ENCODE results near the gene MYO18A. TPM values are rescaled to one million over a fixed set of nuclear protein-coding genes. Genes with fewer than 3 reads are reported as not detected.

MYO18A gene
- total and polyA plus RNA-seq, 2 experiments from 2014 or later, result 33.8 to 35.6 TPM

GRCh38 chr17:29150161-29150560, 30.0 kb downstream of the MYO18A start:
- 100% methylated on average over 2 of the region's 2 CpGs for WGBS (ENCODE audit: low lambda C conversion rate, missing lambda C conversion rate)
- H2AFZ ChIP-seq, result no peak overlapping the region
- H3K27me3 ChIP-seq, result no peaks in the 10 kb centered on the region
- TF ChIP-seq EZH2phosphoT487 (IDR thresholded peaks at IDR 0.05; ENCODE audit: low read depth, severe bottlenecking, unreplicated experiment), result no peak
- no peak for TF ChIP-seq CTCF (IDR thresholded peaks at IDR 0.05; ENCODE audit: poor library complexity)
- no peak for TF ChIP-seq EZH2 (IDR thresholded peaks at IDR 0.05; ENCODE audit: borderline replicate concordance)
- no peak overlapping the region for H3K4me3 ChIP-seq
- no peak for DNase-seq (ENCODE audit: low spot score)
- H3K79me2 ChIP-seq, result peaks cover 77% of the 10 kb centered on the region
- H4K20me1 ChIP-seq (ENCODE audit: insufficient read depth, poor library complexity, severe bottlenecking), result no peaks in the 10 kb centered on the region
- no peak overlapping the region for H3K4me2 ChIP-seq
- no peaks in the 10 kb centered on the region for H3K9me2 ChIP-seq (replicated peaks; ENCODE audit: insufficient read depth)
- H3K4me1 ChIP-seq (ENCODE audit: insufficient read depth), result peaks cover 44% of the 10 kb centered on the region
- no peaks in the 10 kb centered on the region for H3K36me3 ChIP-seq (replicated peaks; ENCODE audit: insufficient read depth, low read depth)
- no peaks in the 10 kb centered on the region for H3K9me3 ChIP-seq (ENCODE audit: low read depth)
- peak overlapping the region; percentile 54 for H3K27ac ChIP-seq

GRCh38 chr17:29149431-29150064, 30.6 kb downstream of the MYO18A start:
- DNase-seq (ENCODE audit: low spot score), result no peak
- H3K9me2 ChIP-seq (replicated peaks; ENCODE audit: insufficient read depth), result no peaks in the 10 kb centered on the region
- H3K79me2 ChIP-seq, result peaks cover 77% of the 10 kb centered on the region
- H3K4me3 ChIP-seq, result no peak overlapping the region
- no peaks in the 10 kb centered on the region for H3K36me3 ChIP-seq (replicated peaks; ENCODE audit: insufficient read depth, low read depth)
- TF ChIP-seq EZH2 (IDR thresholded peaks at IDR 0.05; ENCODE audit: borderline replicate concordance), result no peak
- H3K4me2 ChIP-seq, result peak overlapping the region; percentile 87
- no peaks in the 10 kb centered on the region for H4K20me1 ChIP-seq (ENCODE audit: insufficient read depth, poor library complexity, severe bottlenecking)
- H3K27ac ChIP-seq, result peak overlapping the region; percentile 54
- H3K9me3 ChIP-seq (ENCODE audit: low read depth), result no peaks in the 10 kb centered on the region
- H2AFZ ChIP-seq, result peak overlapping the region; percentile 55
- 75% methylated on average over 8 of the region's 8 CpGs for WGBS (ENCODE audit: low lambda C conversion rate, missing lambda C conversion rate)
- H3K27me3 ChIP-seq, result no peaks in the 10 kb centered on the region
- peaks cover 38% of the 10 kb centered on the region for H3K4me1 ChIP-seq (ENCODE audit: insufficient read depth)

GRCh38 chr17:29148790-29149430, 31.3 kb downstream of the MYO18A start:
- H3K4me1 ChIP-seq (ENCODE audit: insufficient read depth), result peaks cover 31% of the 10 kb centered on the region
- H3K36me3 ChIP-seq (replicated peaks; ENCODE audit: insufficient read depth, low read depth), result no peaks in the 10 kb centered on the region
- TF ChIP-seq EZH2phosphoT487 (IDR thresholded peaks at IDR 0.05; ENCODE audit: low read depth, severe bottlenecking, unreplicated experiment) (no peak), CTCF (IDR thresholded peaks at IDR 0.05; ENCODE audit: poor library complexity) (peak; percentile 98), EZH2 (IDR thresholded peaks at IDR 0.05; ENCODE audit: borderline replicate concordance) (no peak)
- peak overlapping the region; percentile 48 for H3K4me3 ChIP-seq
- H4K20me1 ChIP-seq (ENCODE audit: insufficient read depth, poor library complexity, severe bottlenecking), result no peaks in the 10 kb centered on the region
- 10% methylated on average over 33 of the region's 34 CpGs for WGBS (ENCODE audit: low lambda C conversion rate, missing lambda C conversion rate)
- H3K27ac ChIP-seq, result peak overlapping the region; percentile 68
- H3K27me3 ChIP-seq, result no peaks in the 10 kb centered on the region
- H3K79me2 ChIP-seq, result peaks cover 77% of the 10 kb centered on the region
- H3K9me2 ChIP-seq (replicated peaks; ENCODE audit: insufficient read depth), result no peaks in the 10 kb centered on the region
- H3K4me2 ChIP-seq, result peak overlapping the region; percentile 87
- H2AFZ ChIP-seq, result peak overlapping the region; percentile 55
- peak; percentile 97 for DNase-seq (ENCODE audit: low spot score)
- no peaks in the 10 kb centered on the region for H3K9me3 ChIP-seq (ENCODE audit: low read depth)

- TF ChIP-seq EZH2 (IDR thresholded peaks at IDR 0.05; ENCODE audit: borderline replicate concordance) (no peak), EZH2phosphoT487 (IDR thresholded peaks at IDR 0.05; ENCODE audit: low read depth, severe bottlenecking, unreplicated experiment) (no peak), CTCF (IDR thresholded peaks at IDR 0.05; ENCODE audit: poor library complexity) (no peak)
- no peak overlapping the region for H3K4me3 ChIP-seq
- no peaks in the 10 kb centered on the region for H3K9me3 ChIP-seq (ENCODE audit: low read depth)
- H3K4me2 ChIP-seq, result peak overlapping the region; percentile 87
- H3K9me2 ChIP-seq (replicated peaks; ENCODE audit: insufficient read depth), result no peaks in the 10 kb centered on the region
- 67% methylated on average over 5 of the region's 5 CpGs for WGBS (ENCODE audit: low lambda C conversion rate, missing lambda C conversion rate)
- no peaks in the 10 kb centered on the region for H4K20me1 ChIP-seq (ENCODE audit: insufficient read depth, poor library complexity, severe bottlenecking)
- no peaks in the 10 kb centered on the region for H3K27me3 ChIP-seq
- H3K36me3 ChIP-seq (replicated peaks; ENCODE audit: insufficient read depth, low read depth), result no peaks in the 10 kb centered on the region
- H3K4me1 ChIP-seq (ENCODE audit: insufficient read depth), result peaks cover 26% of the 10 kb centered on the region
- H3K79me2 ChIP-seq, result peaks cover 77% of the 10 kb centered on the region
- H2AFZ ChIP-seq, result peak overlapping the region; percentile 13
- H3K27ac ChIP-seq, result peak overlapping the region; percentile 68
- no peak for DNase-seq (ENCODE audit: low spot score)
Observed at GRCh38 chr17:29148257-29148789, 31.9 kb downstream of the MYO18A start.
